HCT116 (cell line): ENCODE measurements around the gene ZNF683. TPM values are rescaled to one million over a fixed set of nuclear protein-coding genes. Genes with fewer than 3 reads are reported as not detected.

ENCODE experiments used
- ATAC-seq: fragments of 200-7000 bp; cut with Tn5 transposase; 2 replicates; pipeline ENCODE4 v1.9.1; 2020; ENCODE audit warnings: mild to moderate bottlenecking, moderate library complexity
- BruUV-seq: library from RNA; stranded (reverse); fragments of 400-500 nt; replicated peaks from 2 replicates; lab custom pipeline; 2021; lab: Mats Ljungman, UMichigan
- CTCF ChIA-PET: fragments of 300-600 bp; sonication (Branson Sonifier 250); formaldehyde crosslinking; loops from one replicate; lab custom pipeline; 2021; ENCODE audit warnings: antibody characterized with exemption; lab: Charles Lee
- POLR2A ChIA-PET: fragments of 300-600, 350-600 bp; sonication (Branson Sonifier 250); formaldehyde crosslinking; loops from one replicate; lab custom pipeline; 2021; ENCODE audit warnings: antibody characterized with exemption; lab: Charles Lee
- RAD21 ChIA-PET, 2 experiments: fragments of 300-600 bp; sonication (Branson Sonifier 250); formaldehyde crosslinking; loops; one replicate each; lab custom pipeline; 2023; ENCODE audit warnings: low total read pairs in 2 of 2; ENCODE audit not compliant: uncharacterized antibody in 2 of 2, unreplicated experiment in 2 of 2, low non-redundant PET in 1 of 2; lab: Charles Lee
- DNase-seq: peaks from one replicate; pipeline ENCODE4 v3.0.0-alpha.2; 2010; ENCODE audit warnings: low read depth, low spot score
- H2AFZ ChIP-seq: fragments of 200-600 bp; shearing (Covaris generic), sonication (generic); 2 replicates; pipeline ENCODE4 v1.6.1; 2017; ENCODE audit warnings: low read depth, mixed run types, mixed read lengths, antibody characterized with exemption, low read length; ENCODE audit not compliant: poor library complexity, severe bottlenecking
- H3K27ac ChIP-seq: 2 replicates; pipeline ENCODE4 v1.5.1; 2012; ENCODE audit warnings: low read depth, low read length
- H3K27me3 ChIP-seq: fragments of 200-600 bp; sonication (generic); 2 replicates; pipeline ENCODE4 v1.6.1; 2016; ENCODE audit warnings: mixed run types, low read length, mixed read lengths; ENCODE audit not compliant: insufficient read depth
- H3K36me3 ChIP-seq, 2 experiments: fragments of 200-500 bp in 1 of 2; fragments of 200-600 bp in 1 of 2; sonication (Bioruptor generic) in 1 of 2; sonication (generic) in 1 of 2; 2 replicates each; pipeline versions ENCODE4 v1.5.1 to v1.6.1; 2014 to 2016; ENCODE audit warnings: low read length in 2 of 2, inconsistent platforms in 1 of 2, mixed read lengths in 1 of 2, mixed run types in 1 of 2; ENCODE audit not compliant: insufficient read depth in 2 of 2, control insufficient read depth in 1 of 2
- H3K4me1 ChIP-seq, 2 experiments: fragments of 200-600 bp in 1 of 2; sonication (generic) in 1 of 2; 2 replicates each; pipeline versions ENCODE4 v1.5.1 to v1.6.1; 2012 to 2017; ENCODE audit warnings: low read length in 2 of 2, inconsistent platforms in 1 of 2, mild to moderate bottlenecking in 1 of 2, mixed read lengths in 1 of 2, mixed run types in 1 of 2, moderate library complexity in 1 of 2; ENCODE audit not compliant: insufficient read depth in 2 of 2, control insufficient read depth in 1 of 2
- H3K4me2 ChIP-seq: fragments of 200-600 bp; sonication (generic); 2 replicates; pipeline ENCODE4 v1.6.1; 2017; ENCODE audit warnings: mixed run types, low read length, mixed read lengths
- H3K4me3 ChIP-seq, 2 experiments: fragments of 200-600 bp in 1 of 2; sonication (generic) in 1 of 2; replicated peaks in 1 of 2; 2 replicates each; pipeline ENCODE4 v1.5.1; 2011 to 2016; ENCODE audit warnings: low read length in 2 of 2, control low read depth in 1 of 2, low read depth in 1 of 2, mild to moderate bottlenecking in 1 of 2, mixed read lengths in 1 of 2, mixed run types in 1 of 2
- H3K79me2 ChIP-seq: fragments of 200-600 bp; sonication (generic); 2 replicates; pipeline ENCODE4 v1.6.1; 2017; ENCODE audit warnings: mild to moderate bottlenecking, mixed run types, low read length, moderate library complexity, mixed read lengths; ENCODE audit not compliant: insufficient read depth
- H3K9ac ChIP-seq: fragments of 200-600 bp; sonication (generic); 2 replicates; pipeline ENCODE4 v1.6.1; 2016; ENCODE audit warnings: low read length, mixed read lengths
- H3K9me2 ChIP-seq: fragments of 200-600 bp; sonication (generic), shearing (Covaris generic); 2 replicates; pipeline ENCODE4 v1.6.1; 2017; ENCODE audit warnings: mixed run types, mild to moderate bottlenecking, moderate library complexity; ENCODE audit not compliant: insufficient read depth
- H3K9me3 ChIP-seq, 2 experiments: fragments of 200-500 bp in 1 of 2; fragments of 200-600 bp in 1 of 2; sonication (Bioruptor generic) in 1 of 2; sonication (generic) in 1 of 2; 2 replicates each; pipeline ENCODE4 v1.6.1; 2014 to 2017; ENCODE audit warnings: low read length in 2 of 2, mixed read lengths in 2 of 2, inconsistent platforms in 1 of 2, low read depth in 1 of 2, mild to moderate bottlenecking in 1 of 2, mixed run types in 1 of 2, moderate library complexity in 1 of 2; ENCODE audit not compliant: control insufficient read depth in 1 of 2, insufficient read depth in 1 of 2
- H4K20me1 ChIP-seq: fragments of 200-600 bp; sonication (generic), shearing (Covaris generic); 2 replicates; pipeline ENCODE4 v1.6.1; 2017; ENCODE audit warnings: mixed run types, mild to moderate bottlenecking, moderate library complexity; ENCODE audit not compliant: insufficient read depth
- CBX3 ChIP-seq: IDR thresholded peaks from 2 replicates; pipeline ENCODE4 v1.6.1; 2012; ENCODE audit warnings: low read depth
- CTCF ChIP-seq, 3 experiments: fragments of 200-600 bp in 1 of 3; sonication (generic) in 1 of 3; IDR thresholded peaks in 2 of 3; conservative IDR thresholded peaks in 1 of 3; 2 replicates each; pipeline ENCODE4 v1.5.1; 2012 to 2017; ENCODE audit warnings: low read depth in 2 of 3, low read length in 2 of 3, antibody characterized with exemption in 1 of 3, borderline replicate concordance in 1 of 3, control low read depth in 1 of 3, mild to moderate bottlenecking in 1 of 3, mixed read lengths in 1 of 3, mixed run types in 1 of 3, moderate library complexity in 1 of 3; ENCODE audit not compliant: insufficient read depth in 1 of 3
- EGR1 ChIP-seq: IDR thresholded peaks from 2 replicates; pipeline ENCODE4 v1.6.1; 2012; ENCODE audit warnings: low read depth
- ELF1 ChIP-seq: IDR thresholded peaks from 2 replicates; pipeline ENCODE4 v1.6.1; 2012; ENCODE audit warnings: low read depth, borderline replicate concordance
- EZH2 ChIP-seq: fragments of 200-600 bp; sonication (generic); IDR thresholded peaks from 2 replicates; pipeline ENCODE4 v1.6.1; 2017; ENCODE audit warnings: antibody characterized with exemption, mixed run types
- EZH2phosphoT487 ChIP-seq: fragments of 200-600 bp; IDR thresholded peaks from 2 replicates; pipeline ENCODE4 v1.6.1; 2018; ENCODE audit warnings: antibody characterized with exemption, borderline replicate concordance
- FOSL1 ChIP-seq: IDR thresholded peaks from 2 replicates; pipeline ENCODE4 v1.6.1; 2012; ENCODE audit warnings: low read depth
- JUND ChIP-seq: IDR thresholded peaks from 2 replicates; pipeline ENCODE4 v1.6.1; 2012
- POLR2A ChIP-seq: IDR thresholded peaks from 2 replicates; pipeline ENCODE4 v1.7.0; 2011; ENCODE audit warnings: borderline replicate concordance; ENCODE audit not compliant: insufficient read depth, insufficient read length; ENCODE audit errors: extremely low read depth
- POLR2AphosphoS5 ChIP-seq: IDR thresholded peaks from 2 replicates; pipeline ENCODE4 v1.6.1; 2011; ENCODE audit warnings: mild to moderate bottlenecking, low read depth, low read length, moderate library complexity
- RAD21 ChIP-seq: IDR thresholded peaks from 2 replicates; pipeline ENCODE4 v1.6.1; 2012; ENCODE audit warnings: low read depth, mild to moderate bottlenecking
- REST ChIP-seq: IDR thresholded peaks from 2 replicates; pipeline ENCODE4 v1.6.1; 2012; ENCODE audit warnings: low read depth
- SIN3A ChIP-seq: IDR thresholded peaks from 2 replicates; pipeline ENCODE4 v1.6.1; 2012; ENCODE audit warnings: low read depth
- SP1 ChIP-seq: IDR thresholded peaks from 2 replicates; pipeline ENCODE4 v1.6.1; 2012; ENCODE audit warnings: low read depth
- SRF ChIP-seq: IDR thresholded peaks from 2 replicates; pipeline ENCODE4 v1.6.1; 2012; ENCODE audit warnings: low read depth
- TCF7L2 ChIP-seq: IDR thresholded peaks from 2 replicates; pipeline ENCODE4 v1.7.0; 2011; ENCODE audit warnings: borderline replicate concordance, inconsistent platforms; ENCODE audit not compliant: insufficient read depth, insufficient read length; ENCODE audit errors: extremely low read depth
- YY1 ChIP-seq: IDR thresholded peaks from 2 replicates; pipeline ENCODE4 v1.6.1; 2011; ENCODE audit warnings: low read length, low read depth, moderate library complexity, mild to moderate bottlenecking; ENCODE audit not compliant: insufficient replicate concordance; ENCODE audit errors: extremely low read depth
- ZFX ChIP-seq: fragments of 450-650 bp; IDR thresholded peaks from 2 replicates; pipeline ENCODE4 v1.6.1; 2017
- ZNF274 ChIP-seq: fragments of 200-500 bp; sonication (Bioruptor generic); IDR thresholded peaks from 2 replicates; pipeline ENCODE4 v1.6.1; 2014; ENCODE audit warnings: mild to moderate bottlenecking, low read depth, low read length, inconsistent platforms
- intact Hi-C: fragments of 100-400 bp; cut with micrococcal nuclease; formaldehyde crosslinking; loops from 2 replicates; pipeline ENCODE4 v1.10.0; 2022
- total RNA-seq: library from RNA; stranded (reverse); gene quantifications from one replicate; pipeline ENCODE4 v1.2.1, GENCODE V29; 2021; ENCODE audit not compliant: unreplicated experiment

The ZNF683 gene
- total RNA-seq, 1 experiment from 2014 or later: not detected

DNA sequence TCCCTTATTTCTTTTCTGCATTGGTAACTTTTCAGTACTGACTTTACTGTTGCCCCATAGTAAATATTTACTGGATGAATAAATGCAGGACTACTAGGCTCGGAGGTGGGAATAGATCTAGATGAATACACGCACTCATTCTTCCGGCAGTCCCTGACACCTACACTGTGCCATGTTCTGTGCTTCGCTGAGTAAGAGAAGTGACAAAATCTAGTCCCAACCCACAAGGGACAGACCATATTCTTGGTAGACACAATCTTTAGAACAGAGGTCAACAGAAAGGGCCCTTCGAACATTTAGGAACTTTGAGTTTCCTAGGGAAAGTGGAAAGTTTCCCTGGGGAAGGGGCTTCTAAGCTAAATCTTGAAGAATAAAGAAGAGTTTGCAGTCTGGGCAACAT lies 58.0 kb downstream of the ZNF683 start:
- POLR2A ChIA-PET: no interaction called here
- no peak for TF ChIP-seq TCF7L2
- TF ChIP-seq JUND: no peak
- TF ChIP-seq SIN3A: no peak
- TF ChIP-seq POLR2A: no peak
- no peak for TF ChIP-seq EZH2phosphoT487
- no peak for TF ChIP-seq ZFX
- no peak for TF ChIP-seq POLR2AphosphoS5
- no peak for TF ChIP-seq SRF
- TF ChIP-seq SP1: no peak
- TF ChIP-seq EGR1: no peak
- no peak for TF ChIP-seq EZH2
- TF ChIP-seq CBX3: no peak
- no peak for TF ChIP-seq ELF1
- no peak for TF ChIP-seq ZNF274
- no peak for TF ChIP-seq YY1
- no peak for TF ChIP-seq RAD21
- no peak for TF ChIP-seq FOSL1
- TF ChIP-seq REST: no peak
- TF ChIP-seq CTCF (IDR thresholded peaks at IDR 0.05 in 2 of 3, conservative IDR thresholded peaks at IDR 0.05 in 1 of 3; ENCODE audit: borderline replicate concordance in 1 of 3, insufficient read depth in 1 of 3, low read depth in 2 of 3, low read length in 2 of 3): no peak
- H4K20me1 ChIP-seq: no peaks in the 10 kb centered on the region
- intact Hi-C loops: no loop called here
- no peak overlapping the region for H2AFZ ChIP-seq
- DNase-seq: no peak
- CTCF ChIA-PET: interaction anchor here (1.7 kb wide), 1 partner anchor 30 kb away, joined by 7 read pairs; no protein-coding TSS in a partner anchor
- no TSS peak for BruUV-seq
- H3K4me3 ChIP-seq: no peak overlapping the region
- no peak overlapping the region for H3K9ac ChIP-seq
- no peaks in the 10 kb centered on the region for H3K9me2 ChIP-seq
- H3K36me3 ChIP-seq: no peaks in the 10 kb centered on the region
- H3K4me1 ChIP-seq: peaks cover 3 to 11% of the 10 kb centered on the region in 2 experiments; a peak in 3 of 4 replicates
- H3K4me2 ChIP-seq: no peak overlapping the region
- no peaks in the 10 kb centered on the region for H3K9me3 ChIP-seq
- H3K27ac ChIP-seq: no peak overlapping the region
- no peaks in the 10 kb centered on the region; the same call in 1 of the 2 replicates for H3K27me3 ChIP-seq
- no peaks in the 10 kb centered on the region for H3K79me2 ChIP-seq
- no peak for ATAC-seq
- RAD21 ChIA-PET: no interaction called here
